HG02970 (cell line): ENCODE measurements around the gene MAML2.

Experiments
- ATAC-seq: cut with Tn5 transposase; IDR thresholded peaks from one replicate; pipeline ENCODE4 v1.9.1; 2021; ENCODE audit warnings: mild to moderate bottlenecking, moderate library complexity, moderate number of reproducible peaks; ENCODE audit not compliant: unreplicated experiment, low FRiP score

The MAML2 gene

DNA sequence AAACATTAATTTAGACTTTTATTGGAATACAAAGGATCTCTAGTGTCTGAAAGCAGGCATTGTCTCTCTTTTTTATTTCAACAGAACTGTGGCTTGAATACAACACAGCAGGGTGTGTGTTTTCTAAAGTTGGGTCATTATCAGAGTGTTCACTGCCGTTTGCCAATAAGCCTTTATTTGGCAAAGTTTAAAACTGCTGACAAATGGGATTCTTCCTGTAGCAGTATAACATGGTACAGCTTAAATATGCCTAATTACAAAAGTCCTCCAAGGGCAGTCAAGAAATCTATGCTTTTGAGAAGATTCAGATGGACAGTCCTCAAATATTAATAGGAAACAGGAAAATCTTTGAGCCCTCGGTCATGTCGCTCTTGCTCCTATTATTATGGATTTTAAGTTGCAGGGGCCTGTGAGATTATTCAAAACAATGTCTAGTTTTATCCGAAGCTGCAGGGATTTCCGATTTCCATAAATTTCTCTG is 199.9 kb downstream of the MAML2 start:
- no peak for ATAC-seq

DNA sequence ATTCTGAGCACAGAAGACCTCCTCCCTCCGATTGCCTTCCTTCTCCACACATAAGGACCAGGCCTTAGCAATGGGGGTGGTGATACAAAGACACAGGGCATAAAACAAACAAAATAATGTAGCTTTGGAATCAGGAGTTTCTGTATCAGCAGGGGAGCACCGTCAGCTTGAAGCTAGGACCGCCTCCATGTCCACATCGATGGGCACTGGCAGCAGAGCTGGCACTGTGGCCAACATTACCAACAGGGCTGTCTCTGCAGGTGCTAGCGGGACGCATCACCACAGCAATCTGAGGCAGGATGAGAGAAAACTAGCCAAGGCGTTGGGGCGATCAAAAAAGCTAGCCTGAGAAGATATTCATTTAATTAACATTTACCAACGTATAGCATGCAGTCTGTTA is 201.4 kb downstream of the MAML2 start:
- no peak for ATAC-seq

DNA sequence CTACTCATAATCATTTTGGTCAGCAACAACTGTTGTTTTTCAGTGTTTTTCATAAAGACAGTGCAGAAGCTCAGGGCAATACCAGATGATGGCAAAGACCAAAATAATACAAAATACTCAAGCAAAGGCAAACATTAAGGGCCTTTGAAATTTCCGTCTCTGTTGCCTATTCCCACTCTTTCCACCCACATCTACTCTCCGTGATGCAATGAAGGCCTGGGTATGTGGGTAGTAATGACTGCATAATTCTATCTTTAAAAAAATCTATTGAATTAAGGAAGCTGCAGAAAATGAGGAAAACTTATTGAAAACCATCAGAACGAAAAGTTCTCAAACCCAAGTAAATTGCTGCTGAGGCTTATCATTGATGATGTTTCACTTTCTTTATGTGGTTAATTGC is 203.3 kb downstream of the MAML2 start:
- no peak for ATAC-seq

DNA sequence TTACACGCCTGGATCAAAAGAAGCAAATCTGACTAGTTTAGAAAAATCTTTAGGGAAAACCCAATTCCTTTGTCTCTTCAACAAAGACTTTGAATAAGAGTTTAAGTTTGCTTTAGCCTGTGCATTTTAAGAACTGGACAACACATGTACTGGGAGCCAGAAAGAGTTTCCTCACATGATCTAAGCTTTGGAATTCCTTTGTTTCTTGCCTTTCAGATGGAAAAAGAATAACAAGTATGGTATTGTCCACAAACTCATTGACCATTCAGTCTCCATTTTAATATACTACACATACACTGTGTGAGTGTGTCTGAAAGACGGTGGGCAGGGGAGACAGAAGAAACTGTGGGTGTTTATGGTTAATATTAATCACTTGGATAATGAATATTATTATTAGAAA is 205.6 kb downstream of the MAML2 start:
- no peak for ATAC-seq

DNA sequence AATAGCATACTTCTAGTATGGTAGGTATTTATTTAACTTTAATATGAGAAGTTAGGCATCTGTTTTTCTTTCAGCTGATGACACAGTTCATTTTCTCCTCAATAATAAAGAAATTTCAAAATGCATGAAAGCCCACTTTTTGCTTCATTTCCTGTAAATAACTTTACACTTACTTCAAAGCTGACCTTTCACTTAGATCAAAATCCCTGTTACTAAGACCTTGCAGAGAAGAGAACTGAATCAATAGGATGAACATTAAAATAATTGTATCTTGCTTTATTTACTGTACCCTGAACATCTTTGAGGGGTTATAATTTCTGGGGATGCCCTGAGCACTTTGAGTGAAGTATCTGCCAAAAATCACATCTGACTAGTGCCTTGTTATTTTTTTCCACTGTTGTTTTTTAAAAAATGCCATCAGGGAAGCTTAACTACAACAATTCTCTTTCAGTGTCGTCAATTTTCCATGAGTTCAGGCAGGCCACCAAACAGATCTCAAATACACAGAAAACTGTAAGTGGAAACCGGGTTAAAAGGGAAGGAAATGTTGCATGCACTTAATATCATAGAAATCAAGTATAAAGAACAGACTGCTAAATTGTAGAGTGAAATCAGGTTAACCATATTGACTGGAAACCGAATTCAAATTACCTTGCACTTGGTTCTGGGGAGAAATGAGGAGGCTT is 206.2 kb downstream of the MAML2 start:
- no peak for ATAC-seq

DNA sequence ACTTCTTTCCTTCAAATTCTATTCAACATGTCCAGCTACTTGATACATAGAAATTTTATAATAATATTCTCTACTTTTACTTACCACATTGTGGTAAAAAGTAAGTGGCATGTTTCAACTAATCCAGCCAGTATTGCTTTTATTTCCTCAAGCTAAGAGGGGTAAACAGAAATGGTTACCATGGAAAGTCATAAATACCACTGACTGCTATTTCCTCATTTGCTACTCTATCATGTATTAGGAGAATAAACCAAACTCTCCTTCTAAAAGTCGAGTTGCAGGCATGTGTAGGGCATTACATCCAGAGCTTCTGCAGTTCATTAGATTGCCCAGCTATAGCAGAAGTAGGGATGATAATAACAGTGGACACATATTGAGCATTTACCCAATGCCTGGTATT is 208.4 kb downstream of the MAML2 start:
- ATAC-seq, result no peak

DNA sequence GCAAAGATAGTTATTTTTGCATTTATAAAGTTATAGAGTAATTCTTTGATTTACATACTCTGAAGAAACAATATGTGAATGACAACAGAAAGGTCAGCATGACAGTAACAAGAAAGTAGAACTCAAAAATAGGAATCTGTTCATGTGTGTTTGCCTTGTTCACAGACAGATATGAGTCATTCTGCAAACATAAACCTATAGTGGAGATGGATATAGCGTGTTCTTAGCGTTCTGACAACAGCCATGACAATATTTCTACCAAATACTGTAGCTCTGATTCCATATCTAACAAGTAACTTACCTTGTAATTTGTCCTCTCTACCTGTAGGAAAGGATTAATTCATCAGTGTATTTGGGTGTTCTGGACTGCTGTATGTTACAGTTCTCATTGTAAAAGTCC is 210.6 kb downstream of the MAML2 start:
- no peak for ATAC-seq

DNA sequence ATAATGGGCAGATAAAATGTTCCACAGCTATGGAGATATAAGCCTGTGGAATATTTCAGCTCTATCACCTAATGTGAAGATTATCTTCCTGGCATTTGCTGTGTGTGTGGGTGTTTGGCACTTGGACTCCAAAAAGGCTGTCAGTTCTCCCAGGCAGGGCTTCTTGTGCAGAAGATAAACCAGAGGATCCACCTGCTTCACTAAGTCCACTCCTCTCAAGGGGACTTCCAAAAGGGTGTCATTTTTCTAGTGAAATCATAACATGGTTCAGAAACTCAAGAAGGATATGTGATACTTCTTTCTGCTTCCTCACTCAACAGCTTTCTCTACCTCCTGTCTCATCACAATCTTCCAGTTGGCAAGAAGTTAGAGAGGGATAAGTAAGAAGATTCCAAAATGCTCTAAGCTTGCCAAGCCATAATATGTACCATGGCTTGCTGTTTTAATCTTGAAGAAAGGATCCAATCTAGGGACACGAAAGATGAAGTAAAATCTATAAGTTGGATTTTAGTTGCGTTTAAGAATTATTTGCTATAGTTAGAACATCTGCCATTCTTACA is 212.9 kb downstream of the MAML2 start:
- no peak for ATAC-seq

DNA sequence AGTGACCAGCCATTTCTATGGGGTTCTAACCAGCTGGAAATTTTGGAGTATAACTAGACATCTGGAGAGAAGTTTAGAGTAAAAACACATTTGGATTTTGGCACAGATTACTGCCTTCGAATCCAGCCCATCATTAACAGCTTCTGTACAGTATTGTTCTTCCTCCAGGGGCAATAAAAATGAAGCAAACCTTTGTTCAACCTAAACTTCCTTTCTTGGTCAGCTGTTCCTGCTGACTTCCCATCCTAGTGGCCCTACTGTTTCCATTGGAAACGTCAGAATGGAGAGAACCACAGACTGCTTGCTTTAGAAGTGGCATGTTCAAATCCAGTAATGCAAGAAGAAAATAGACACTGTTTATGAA is 215.4 kb downstream of the MAML2 start:
- no peak for ATAC-seq

DNA sequence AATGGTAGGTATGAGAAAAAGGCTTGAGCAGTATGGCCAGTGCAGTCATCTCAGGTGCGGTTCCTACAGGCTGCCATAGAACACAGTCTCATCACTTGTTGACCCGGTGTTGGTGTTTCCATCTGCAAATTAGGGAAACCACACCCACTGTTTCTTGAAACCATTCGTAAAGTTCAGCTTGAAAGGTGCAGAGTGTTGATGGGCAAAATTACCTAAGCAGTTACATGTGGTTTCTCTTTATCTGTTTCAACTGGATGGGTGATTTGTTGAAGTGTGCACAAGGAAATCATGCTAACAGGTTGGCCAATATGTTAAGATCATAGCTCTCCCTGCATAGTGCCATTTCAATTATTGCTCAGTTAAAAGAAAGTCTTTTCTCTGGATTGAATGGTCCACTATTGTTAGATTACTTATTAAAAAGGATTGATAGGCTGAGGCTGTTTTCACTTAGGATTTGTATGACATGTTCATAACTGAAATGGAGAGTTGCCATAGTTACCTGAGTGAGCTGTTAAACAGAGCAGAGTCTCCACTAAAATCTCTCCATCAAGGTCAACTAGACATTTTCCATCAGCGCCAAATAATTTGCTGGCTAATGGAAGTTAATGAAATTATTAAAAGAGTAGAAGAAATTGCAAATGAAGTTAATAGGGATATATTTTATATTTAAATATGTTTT is 215.9 kb downstream of the MAML2 start:
- ATAC-seq, result no peak

DNA sequence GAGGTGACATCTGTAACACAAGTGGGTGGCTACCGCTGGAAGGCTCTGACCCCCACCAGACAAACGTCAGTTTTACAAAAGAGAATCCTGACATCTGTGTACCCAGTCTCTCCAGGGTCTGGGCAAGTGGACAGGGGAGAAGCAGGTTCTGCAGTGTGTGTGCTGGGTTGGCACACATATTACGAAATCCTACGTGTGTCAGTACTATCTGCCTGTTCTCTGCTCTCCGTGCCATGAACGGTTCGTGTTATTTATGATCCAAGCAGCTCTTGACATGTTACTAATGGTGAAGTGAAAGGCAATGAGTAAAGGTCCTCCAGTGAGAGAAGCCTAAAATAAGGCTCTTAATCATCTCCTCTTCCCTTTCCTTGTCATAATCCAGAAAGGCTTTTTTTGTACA is 217.6 kb downstream of the MAML2 start:
- ATAC-seq, result no peak

DNA sequence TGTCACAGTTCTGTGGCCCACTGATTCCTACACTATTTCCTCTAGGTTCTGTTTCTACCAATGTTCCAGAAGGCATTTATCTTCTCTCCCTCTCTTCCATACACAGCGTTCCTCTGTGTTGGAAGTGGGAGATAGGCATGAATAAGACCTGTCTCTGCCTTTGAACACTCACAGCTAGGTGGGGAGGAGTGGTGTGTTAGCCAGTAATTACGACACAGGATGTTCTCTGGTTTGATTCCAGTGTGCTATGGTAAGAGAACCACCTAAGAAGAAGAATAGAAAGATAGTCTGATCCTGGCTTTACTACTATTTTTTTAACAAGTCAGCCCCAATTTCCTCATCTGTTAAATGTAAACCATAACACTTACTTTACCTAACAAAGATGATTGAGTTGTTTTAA is 218.8 kb downstream of the MAML2 start:
- no peak for ATAC-seq

DNA sequence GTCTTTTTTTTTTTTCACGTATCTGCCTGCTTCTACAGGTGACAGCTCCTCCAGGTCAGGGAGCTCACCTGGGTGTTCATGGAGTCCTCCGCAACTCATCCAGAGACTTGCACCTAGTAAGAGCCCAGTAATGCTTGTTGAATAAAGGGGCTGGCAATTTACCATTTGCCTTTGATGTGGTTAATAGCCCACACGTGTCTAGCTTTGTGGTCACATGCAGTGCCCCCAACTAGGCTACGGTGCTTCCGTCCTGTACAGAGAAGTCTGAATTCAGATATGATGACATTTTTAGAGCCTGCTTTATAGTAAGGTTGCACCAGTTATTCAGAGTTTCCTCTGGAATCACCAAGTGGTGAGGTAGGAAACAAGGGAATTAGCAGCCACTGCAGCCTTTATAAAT is 219.7 kb downstream of the MAML2 start:
- no peak for ATAC-seq

DNA sequence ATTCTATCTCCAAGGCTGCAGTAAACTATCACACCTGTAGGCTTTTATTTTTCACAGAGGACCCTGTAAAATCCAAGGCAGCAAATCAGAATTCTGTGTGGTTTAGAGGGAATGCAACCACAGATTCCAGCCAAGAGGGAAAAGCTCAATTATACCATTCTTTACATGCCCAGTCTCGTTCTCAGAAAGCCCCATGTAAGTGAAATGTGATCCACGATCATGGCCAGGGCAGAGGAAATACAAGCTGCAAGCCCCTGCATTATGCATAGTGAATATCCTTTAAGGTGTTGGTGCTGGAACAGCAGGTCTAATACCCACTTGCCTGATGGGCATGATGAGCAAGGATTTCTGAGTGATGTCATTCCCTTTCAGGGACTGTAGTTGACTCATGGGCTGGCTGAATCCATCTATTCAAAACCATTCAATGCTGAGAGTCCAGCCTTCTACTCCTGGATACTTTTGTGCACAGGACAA is 220.4 kb downstream of the MAML2 start:
- no peak for ATAC-seq

DNA sequence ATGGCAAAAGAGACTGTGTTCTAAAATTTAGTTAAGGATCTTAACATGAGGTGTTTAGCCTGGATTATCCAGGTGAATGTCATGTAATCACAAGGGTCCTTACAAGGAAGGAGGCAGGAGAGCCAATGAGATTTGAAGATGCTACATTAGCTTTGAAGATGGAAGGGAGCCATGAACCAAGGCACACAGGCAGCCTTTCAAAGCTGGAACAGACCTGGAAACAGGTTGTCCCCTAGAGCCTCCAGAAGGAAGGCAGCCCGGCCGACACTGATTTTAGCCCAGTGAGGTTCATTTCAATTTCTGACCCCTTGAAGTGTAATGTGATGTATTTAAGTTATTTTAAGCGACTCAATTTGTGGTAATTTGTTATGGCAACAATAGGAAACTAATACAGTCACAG is 223.8 kb downstream of the MAML2 start:
- no peak for ATAC-seq

DNA sequence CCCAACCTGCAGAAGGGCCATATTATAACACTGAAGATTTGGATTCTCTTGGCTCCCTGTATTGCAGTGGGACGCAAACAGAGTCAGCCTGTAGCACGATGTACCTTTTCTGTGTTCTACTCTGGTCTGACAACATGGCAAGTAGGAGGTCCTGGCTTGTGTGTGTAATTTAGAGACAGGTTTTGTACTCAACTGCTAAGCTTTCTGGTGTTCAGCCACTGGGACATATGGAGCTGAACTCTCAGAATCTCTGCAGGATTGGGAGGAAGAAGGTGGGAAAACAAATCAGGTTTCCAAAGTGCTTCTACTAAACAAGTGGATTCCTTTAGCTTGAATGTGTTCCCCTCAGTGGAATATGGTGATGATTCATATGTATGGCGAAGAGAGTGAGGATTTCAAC is 226.6 kb downstream of the MAML2 start:
- ATAC-seq, result no peak

DNA sequence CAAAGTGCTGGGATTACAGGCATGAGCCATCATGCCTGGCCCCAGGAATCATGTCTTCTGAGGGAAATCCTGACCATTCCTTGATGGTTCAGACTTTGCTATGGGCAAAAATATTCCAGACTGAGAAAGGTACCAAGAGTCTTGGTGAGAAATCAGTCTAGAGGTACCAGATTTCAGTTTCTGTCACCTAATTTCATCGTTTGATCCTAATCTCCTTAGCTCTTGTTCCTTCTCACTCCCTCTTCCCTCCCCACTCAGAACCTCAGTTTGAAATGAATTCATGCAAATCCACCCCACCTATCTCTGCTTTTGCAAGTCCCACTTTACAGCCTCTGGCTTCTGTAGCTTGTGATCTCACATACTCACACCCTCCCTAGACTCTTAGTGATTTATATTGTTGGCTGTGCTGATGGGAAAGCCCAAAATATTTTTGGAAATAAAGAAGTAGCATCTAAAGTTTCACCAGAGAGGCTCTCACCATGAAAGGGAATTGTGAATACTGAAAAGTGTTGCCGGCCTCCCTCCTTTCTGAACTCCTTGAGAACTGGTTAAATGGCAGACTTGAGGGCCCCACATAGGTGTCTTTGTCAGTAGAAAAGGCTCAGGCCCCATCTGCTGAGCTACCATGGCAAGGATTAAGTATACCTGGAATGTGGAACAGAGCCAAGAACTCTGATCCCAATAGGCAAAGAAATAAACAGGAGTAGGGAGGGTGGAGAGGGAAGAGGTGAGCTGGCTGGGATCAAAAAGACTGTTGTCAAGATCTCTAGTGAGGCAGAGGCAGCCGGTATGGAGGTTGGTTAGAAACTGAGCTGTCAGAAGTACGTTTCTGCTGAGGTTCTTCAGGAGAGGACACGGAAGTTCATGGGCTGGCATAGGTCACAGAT is 228.6 kb downstream of the MAML2 start:
- ATAC-seq, result no peak

DNA sequence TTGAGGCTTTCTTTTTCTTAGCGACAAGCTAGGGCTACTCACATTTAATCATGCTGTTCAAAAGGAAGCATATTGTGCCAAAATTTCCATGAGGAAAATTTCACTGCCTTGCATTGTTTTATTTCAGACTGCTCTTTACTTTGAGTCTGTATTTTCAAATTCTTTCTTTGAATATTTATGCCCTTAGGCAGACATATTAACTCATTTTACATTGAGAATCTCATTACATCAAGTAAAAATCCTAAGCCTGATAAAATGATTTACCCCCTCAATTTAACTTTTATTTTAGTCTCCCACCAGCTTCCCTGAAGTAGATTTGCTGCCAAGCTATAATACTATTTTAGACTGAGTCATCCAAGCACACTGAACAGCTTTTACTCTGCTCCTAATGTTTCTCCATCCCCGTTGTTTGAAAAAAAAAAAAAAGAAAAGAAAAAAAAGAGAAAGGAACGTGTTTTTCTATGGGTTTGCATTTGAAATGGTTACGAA is 229.8 kb downstream of the MAML2 start:
- ATAC-seq, result no peak

DNA sequence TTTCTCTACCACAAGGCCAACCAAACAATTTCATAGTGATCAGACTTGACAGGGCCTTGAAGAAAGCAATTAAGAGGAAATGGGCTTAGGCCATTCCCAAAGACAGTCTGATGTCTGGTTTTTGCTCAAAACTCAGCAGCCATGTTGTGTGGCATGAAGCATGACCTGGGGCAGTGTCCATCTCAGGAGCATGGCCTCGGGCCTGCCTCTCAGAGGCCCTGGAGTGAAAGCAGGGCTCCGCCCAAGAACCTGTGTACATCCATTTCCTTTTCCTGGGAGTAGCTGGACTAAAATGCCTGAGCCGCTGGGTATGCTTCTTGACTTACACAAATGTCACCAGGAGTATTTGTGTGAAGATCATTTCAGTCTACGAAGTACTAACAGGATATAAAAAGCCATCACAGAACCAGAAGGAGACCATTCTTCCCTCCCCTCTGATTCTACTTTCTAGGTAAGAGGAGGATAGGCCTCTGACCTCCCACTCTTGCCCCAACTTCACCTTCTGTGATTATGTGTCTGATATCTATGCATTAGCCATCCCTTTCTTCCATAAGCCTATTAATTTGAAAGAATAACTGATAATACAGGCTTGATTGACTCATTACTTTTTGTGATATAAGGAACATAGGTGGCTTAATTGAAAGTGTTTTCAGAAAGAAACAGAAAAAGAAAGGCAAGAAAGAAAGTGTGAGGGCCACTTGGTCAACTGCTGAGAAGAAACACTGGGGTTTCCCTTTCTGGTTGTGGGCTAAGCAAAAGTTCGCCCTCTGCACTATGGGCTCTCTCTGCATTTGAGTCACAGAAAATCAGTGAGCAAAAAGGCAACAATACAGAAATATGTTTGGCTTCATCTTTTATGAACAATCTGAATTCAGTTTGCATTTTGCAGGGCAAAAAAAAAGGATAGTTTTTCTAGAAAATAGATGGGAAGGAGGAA is 230.5 kb downstream of the MAML2 start:
- ATAC-seq, result peak; percentile 58

DNA sequence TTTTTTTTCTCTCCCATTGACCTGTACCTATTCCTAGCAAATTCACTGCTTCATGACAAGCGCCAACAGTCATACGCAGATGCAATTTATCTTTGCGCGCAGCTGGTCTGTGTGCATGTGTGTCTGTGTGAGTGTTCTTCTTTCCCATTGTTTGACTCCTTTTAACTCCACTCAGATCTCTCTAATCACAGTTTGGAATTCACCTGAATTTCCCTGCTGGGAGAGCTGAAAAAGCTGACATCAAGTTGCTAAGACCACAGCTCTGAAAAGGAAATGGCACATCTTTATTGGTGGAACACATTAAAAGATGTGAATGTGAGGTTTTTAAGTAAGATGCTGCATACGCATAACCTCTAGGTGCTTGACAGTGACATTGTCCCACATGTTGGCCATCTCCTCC is 231.7 kb downstream of the MAML2 start:
- no peak for ATAC-seq
